GM23338 (cell line): Measurements from ENCODE around the gene PLEKHA8.

Experiments used
- EZH2 ChIP-seq: fragments of 200-600 bp; sonication (generic); IDR thresholded peaks from one replicate; pipeline ENCODE4 v1.8.0; 2017; ENCODE audit warnings: antibody characterized with exemption, mild to moderate bottlenecking, low read depth; ENCODE audit not compliant: unreplicated experiment
- EZH2phosphoT487 ChIP-seq: fragments of 200-600 bp; sonication (generic); IDR thresholded peaks from one replicate; pipeline ENCODE4 v1.8.1; 2018; ENCODE audit warnings: antibody characterized with exemption; ENCODE audit not compliant: unreplicated experiment
- JUNB ChIP-seq: IDR thresholded peaks from one replicate; pipeline ENCODE4 v1.6.1; 2016; ENCODE audit warnings: antibody characterized with exemption; ENCODE audit not compliant: unreplicated experiment
- POLR2AphosphoS5 ChIP-seq: IDR thresholded peaks from 2 replicates; pipeline ENCODE4 v1.6.1; 2016; ENCODE audit warnings: antibody characterized with exemption, low read depth
- REST ChIP-seq: IDR thresholded peaks from one replicate; pipeline ENCODE4 v1.6.1; 2018; ENCODE audit warnings: antibody characterized with exemption; ENCODE audit not compliant: unreplicated experiment
- ZNF114 ChIP-seq: fragments of 250-450 bp; sonication (Bioruptor Pico); IDR thresholded peaks from 2 replicates; pipeline ENCODE4 v1.5.0; 2020; ENCODE audit warnings: mild to moderate bottlenecking, moderate library complexity
- TF ChIP-seq, protein P1 (sequence below), 2 experiments: fragments of 200-600 bp in 1 of 2; sonication (generic) in 1 of 2; conservative IDR thresholded peaks; 2 replicates each; pipeline versions ENCODE4 v1.5.1 to v1.6.1; 2016 to 2017; ENCODE audit warnings: antibody characterized with exemption in 2 of 2, low read depth in 2 of 2, mild to moderate bottlenecking in 2 of 2, moderate library complexity in 1 of 2

DNA sequence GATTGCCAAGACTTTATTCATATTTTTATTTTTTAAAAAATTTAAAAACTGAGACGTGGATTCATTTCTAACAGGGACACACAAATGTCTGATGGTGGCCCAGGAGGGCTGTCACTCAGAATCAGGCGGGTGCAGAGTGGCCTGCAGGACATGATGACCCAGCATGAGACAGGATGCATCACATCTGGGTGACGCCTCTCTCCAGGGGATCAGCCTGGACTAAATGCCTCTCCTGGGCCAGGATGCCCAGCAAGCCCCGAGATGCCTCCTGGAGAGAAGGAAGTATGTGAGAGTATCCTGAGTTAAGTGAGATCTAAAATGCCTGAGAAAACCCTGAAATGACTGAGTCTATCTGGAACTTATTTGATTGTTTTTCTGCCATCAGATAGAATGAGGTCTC, 89.7 kb downstream of the PLEKHA8 start:
- TF ChIP-seq REST (no peak), POLR2AphosphoS5 (no peak), EZH2 (no peak), EZH2phosphoT487 (no peak), JUNB (no peak), ZNF114 (CRISPR knock-in tag) (no peak)
- TF ChIP-seq, protein P1, sequence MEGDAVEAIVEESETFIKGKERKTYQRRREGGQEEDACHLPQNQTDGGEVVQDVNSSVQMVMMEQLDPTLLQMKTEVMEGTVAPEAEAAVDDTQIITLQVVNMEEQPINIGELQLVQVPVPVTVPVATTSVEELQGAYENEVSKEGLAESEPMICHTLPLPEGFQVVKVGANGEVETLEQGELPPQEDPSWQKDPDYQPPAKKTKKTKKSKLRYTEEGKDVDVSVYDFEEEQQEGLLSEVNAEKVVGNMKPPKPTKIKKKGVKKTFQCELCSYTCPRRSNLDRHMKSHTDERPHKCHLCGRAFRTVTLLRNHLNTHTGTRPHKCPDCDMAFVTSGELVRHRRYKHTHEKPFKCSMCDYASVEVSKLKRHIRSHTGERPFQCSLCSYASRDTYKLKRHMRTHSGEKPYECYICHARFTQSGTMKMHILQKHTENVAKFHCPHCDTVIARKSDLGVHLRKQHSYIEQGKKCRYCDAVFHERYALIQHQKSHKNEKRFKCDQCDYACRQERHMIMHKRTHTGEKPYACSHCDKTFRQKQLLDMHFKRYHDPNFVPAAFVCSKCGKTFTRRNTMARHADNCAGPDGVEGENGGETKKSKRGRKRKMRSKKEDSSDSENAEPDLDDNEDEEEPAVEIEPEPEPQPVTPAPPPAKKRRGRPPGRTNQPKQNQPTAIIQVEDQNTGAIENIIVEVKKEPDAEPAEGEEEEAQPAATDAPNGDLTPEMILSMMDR (conservative IDR thresholded peaks at IDR 0.05; ENCODE audit: low read depth in 2 of 2) = no peak
